ENCODE results near the gene NPM1.
"Not testable (repeated sequence)": the region's sequence is repeated elsewhere in the genome, so short reads cannot be mapped to it uniquely, and the experiment has no call there.

The NPM1 gene

GRCh38 chr5:171413153-171413910 lies 25.7 kb downstream of the NPM1 start:
- DNase-seq, result no peak

GRCh38 chr5:171413993-171414392 lies 26.3 kb downstream of the NPM1 start:
- DNase-seq, result not testable (repeated sequence)

GRCh38 chr5:171415115-171415730 lies 27.6 kb downstream of the NPM1 start:
- no peak for DNase-seq

GRCh38 chr5:171416160-171417049 lies 28.8 kb downstream of the NPM1 start:
- DNase-seq, result no peak

GRCh38 chr5:171418316-171418981 lies 30.8 kb downstream of the NPM1 start:
- DNase-seq, result peak; percentile 43 to 47

- peak; percentile 8 to 35 for DNase-seq
These were observed 31.5 kb downstream of the NPM1 start, which contains the start of gene FGF18 for GRCh38 chr5:171418982-171419687. FGF18 (plus strand) TSS chr5:171419647; CDS start chr5:171420200, 553 bp downstream.

DNA sequence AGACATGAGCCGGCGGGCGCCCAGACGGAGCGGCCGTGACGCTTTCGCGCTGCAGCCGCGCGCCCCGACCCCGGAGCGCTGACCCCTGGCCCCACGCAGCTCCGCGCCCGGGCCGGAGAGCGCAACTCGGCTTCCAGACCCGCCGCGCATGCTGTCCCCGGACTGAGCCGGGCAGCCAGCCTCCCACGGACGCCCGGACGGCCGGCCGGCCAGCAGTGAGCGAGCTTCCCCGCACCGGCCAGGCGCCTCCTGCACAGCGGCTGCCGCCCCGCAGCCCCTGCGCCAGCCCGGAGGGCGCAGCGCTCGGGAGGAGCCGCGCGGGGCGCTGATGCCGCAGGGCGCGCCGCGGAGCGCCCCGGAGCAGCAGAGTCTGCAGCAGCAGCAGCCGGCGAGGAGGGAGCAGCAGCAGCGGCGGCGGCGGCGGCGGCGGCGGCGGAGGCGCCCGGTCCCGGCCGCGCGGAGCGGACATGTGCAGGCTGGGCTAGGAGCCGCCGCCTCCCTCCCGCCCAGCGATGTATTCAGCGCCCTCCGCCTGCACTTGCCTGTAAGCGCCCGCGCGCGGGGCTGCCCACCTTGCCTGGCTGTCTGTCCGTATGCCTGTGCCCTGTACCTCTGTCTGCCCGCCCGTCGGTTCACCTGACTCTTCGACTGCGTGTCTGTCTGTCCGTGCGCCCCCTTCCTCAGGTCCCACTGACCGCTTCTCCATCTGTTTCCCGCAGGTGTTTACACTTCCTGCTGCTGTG lies 32.2 kb downstream of the NPM1 start:
- DNase-seq, result peak in 1 of 2 donors; percentile 7

DNA sequence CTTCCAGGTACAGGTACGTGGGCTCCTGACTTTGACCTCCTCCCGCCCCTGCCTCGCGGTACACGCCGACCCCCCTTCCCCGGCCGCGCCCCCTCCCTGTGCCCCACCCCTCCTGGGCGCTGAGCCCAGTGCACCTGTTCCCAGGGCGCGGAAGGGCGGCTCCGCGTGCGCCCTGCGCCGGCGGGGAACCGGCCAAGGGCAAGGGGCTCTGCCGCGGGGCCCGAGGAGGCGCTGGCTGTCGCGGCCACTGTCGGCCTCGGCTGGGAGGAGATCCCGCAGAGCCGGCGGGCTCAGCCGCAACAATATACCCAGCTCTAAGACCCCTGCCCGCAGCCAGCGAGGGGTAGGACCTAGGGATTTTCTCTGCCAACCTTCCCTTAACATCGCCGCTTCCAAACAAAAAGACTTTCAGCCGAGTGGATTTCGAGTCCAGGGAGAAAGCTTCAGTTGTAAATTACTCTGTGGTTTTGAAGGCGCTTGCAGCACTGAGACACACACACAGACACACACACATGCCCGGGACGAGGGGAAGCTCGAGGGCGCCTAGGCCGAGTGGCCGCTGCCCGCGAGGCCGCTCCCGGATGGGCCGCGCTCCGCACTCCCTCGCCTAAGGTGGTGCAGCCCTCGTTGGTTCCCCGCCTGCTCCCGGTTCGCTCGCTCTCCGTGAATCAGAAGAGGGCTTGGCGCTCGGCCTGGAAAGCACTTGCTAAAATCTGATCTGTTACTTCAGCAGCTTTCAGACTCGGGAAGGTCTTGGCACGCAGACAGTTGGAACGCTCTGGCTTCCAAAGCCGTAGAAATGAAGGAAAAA lies 33.0 kb downstream of the NPM1 start:
- no peak for DNase-seq

DNA sequence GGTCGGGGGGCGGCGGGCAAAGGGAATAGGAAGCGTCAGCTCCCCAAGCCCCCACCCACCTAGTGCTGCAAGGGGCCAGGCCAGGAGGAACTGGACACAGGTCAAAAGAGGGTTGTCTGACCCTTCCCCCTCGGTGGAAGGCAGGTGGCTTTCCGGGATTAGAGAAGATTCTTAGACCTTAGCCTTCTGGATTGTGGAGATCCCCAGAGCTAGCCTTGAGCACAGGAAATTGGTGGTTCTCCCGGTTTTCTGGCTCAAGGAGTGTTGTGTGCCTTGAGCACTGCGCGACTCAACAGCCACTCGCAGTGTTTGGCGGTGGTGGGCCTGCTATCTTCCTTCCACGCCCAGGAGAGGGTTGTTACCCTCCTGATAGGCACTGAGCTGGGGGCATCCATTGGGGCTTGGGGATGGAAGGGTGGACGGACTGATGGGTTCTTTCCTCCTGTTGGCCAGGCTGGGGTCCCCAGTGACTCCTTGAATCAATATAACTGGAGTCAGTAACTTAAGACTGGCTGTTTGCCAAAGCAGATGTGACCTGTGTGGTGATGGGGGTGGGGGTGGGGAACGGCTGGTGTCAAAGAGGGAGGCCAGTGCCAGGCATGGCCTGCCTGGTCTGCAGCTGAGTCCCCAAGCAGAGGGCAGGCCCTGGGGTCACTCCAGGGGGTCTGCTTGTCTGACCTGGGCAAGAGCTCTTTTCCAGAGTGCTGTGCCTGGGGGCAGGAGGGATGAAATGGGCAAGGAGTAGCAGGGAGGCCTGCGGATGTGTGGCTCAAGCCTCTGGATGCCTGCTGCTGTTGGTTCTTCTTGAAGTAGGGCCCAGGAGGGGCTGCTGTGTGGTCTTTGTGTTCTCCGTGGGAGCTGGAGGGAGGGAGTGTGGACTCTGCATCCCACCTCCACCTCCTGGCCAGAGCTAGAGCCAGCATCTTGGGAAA lies 33.9 kb downstream of the NPM1 start:
- DNase-seq, result no peak

GRCh38 chr5:171422495-171422894 lies 34.8 kb downstream of the NPM1 start:
- no peak for DNase-seq

DNA sequence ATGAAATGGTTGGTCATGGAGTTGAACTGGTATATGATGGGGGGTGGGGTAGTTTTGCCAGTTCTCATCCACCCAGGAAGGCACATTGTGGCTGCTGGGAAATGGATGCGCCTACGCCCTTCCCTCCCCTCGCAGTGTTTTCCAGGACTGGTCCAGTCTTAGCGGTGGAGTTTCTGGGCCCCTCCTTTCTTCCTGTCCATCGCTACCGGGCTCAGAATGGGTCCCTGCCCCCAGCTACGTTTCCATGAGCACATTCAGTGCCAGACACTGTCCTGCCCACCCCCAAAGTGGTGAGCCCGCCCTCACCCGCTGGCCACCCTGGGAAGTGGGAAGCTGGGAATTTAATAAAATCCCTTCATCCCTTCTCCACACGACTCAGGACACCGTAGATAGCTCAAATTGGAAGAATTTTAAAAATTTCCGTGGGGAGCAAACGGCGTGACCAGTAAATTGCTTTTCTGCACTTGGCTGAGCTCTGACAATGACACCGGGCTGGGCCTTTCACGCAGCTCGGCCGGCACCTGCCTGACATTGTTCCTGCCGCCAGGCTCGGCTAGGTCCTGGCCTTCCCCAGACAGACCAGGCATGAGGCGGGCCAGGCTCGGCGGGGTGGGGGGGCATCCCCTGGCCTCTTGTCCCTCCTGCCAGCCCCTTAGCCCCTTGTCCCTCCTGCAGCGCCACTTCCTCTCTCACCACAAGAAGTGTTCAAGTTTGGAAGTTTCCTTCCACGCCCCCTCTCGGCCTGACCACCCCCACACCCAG lies 35.4 kb downstream of the NPM1 start:
- no peak for DNase-seq

GRCh38 chr5:171424726-171425125 lies 37.1 kb downstream of the NPM1 start:
- no peak for DNase-seq

DNA sequence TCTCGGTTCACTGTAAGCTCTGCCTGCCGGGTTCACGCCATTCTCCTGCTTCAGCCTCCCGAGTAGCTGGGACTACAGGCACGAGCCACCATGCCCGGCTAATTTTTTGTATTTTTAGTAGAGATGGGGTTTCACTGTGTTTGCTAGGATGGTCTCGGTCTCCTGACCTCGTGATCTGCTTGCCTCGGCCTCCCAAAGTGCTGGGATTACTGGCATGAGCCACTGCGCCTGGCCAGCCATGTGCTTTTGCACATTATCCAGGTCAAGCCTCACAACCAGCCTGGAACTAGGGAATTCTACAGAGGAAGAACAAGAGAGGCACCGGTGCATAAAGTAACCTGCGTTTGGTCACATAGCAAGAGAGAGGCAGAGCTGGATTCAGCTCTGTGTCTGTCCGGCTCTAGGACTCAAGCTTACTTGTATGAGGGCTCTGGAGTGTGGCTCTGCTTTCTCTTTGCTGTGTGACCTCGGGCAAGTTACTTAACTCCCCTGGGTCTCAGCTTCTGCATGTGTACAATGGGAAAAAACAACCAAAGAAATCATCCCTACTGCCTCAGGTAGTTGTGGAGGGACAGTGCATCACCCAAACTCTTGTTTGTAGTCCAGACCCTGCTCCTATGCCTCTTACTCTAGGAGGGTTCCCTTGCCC lies 38.1 kb downstream of the NPM1 start:
- no peak for DNase-seq

DNA sequence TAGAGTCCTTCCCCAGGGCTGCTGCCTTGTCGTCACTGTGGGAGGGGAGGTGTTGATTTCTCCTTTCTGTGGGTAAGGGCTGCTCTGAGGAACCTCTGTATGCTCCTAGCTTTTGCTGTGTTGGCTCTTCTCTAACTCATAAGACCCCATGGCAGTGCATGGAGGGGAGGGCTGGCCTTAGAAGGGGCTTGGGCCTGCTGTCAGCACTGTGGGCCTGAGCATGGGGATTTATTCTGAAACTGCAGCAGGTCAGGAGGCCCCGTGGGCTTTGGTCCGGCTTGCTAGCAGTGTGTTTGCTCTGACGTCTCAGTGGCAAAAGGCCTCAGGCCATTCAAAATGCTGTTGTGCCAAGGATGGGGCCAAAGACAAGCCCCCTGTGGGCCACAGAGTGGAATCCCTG lies 38.6 kb downstream of the NPM1 start:
- DNase-seq, result no peak

- no peak for DNase-seq
These were observed 39.0 kb downstream of the NPM1 start for GRCh38 chr5:171426680-171427079.

DNA sequence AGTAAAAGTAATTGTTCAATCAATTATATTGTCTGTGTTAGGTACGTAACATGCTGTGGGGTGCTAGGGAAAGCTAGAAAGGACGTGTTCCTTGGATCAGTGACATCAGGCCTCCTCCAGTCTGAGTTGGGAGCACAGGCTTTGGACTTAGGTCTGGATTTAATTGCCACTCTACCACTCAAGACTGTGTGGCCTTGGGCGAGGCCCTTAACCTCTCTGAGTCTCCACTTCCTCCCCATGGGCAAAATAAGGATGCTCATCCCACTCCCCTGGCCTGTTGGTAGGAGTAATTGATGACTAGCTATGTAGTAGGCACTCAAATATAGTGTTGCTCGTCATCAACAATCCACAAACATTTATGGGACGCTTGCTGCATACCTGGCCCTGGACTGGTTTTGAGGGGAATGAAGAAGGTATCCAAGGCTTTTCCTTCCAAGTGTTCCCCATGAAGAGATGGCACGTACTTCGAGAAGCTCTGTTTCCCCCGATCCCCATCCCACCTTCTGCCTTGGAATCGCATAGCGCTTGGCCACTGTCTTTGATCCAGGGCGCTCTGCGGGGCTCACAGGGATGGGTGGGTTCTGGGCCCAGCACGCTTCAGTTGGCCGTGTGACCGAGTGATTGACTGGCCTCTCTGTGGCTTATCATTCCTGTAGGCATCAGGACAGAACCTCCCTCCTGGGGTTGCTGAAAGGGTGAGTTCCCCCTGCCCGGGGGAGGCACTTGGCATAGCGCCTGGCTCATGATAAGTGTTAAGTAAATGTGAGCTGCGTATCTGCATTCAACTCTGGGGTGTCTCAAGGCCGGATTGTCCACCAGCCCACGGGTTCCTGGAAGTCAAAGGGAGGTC lies 39.9 kb downstream of the NPM1 start:
- DNase-seq, result no peak

- DNase-seq, result no peak
These were observed 40.6 kb downstream of the NPM1 start for GRCh38 chr5:171428168-171428696.
